ENCODE measurements around the gene CPEB4. TPM values are rescaled to one million over a fixed set of nuclear protein-coding genes. Genes with fewer than 3 reads are reported as not detected.

Gene CPEB4
- total and polyA plus RNA-seq, 2 of the 8 experiments (the other 6 are each of a cell fraction or from before 2014, with no cell fraction given): 8.4 to 13.4 TPM

DNA sequence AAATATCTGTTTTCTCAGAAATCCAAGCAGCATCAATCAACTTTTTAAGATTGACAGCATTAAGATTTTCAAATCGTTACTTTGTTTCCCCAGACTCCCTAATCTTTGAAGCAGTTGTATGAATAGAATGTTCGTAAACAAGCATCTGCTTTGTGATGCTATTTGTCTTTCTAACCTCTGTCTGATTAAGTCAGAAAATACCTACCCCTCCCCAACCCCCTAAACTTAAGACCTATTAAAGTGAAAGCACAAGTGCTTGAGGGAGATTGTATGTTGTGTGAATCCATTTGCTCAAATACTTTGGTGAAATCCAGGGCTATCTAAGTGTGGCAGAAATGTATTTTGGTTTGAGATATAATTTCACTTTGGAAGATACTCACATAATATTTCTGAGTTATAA lies 53.0 kb downstream of the CPEB4 start (continued):
- TF ChIP-seq SRF (IDR thresholded peaks at IDR 0.05; ENCODE audit: low read depth, low read length) (no peak), HDAC2 (IDR thresholded peaks at IDR 0.05; ENCODE audit: borderline replicate concordance in 1 of 2, low read depth in 2 of 2, low read length in 2 of 2) (no peak), SIN3A (conservative IDR thresholded peaks at IDR 0.05 in 1 of 2, IDR thresholded peaks at IDR 0.05 in 1 of 2; ENCODE audit: low read depth in 1 of 2, low read length in 2 of 2) (no peak), USF2 (IDR thresholded peaks at IDR 0.05; ENCODE audit: low read length) (no peak), CREB1 (IDR thresholded peaks at IDR 0.05) (no peak), PHF8 (conservative IDR thresholded peaks at IDR 0.05; ENCODE audit: low read depth, low read length) (no peak)

Measured in H1 (cell line).